Stimulated activated naive CD8-positive, alpha-beta T cell treated with anti-CD3 and anti-CD28 coated beads, Interleukin-15, Interleukin-2, amounts not matched to agents 100 ng/mL and 50 ng/mL, for 24 hours (primary cell): ENCODE results near the gene HIVEP1.

Experiments used
- H3K27ac Mint-ChIP-seq: one replicate; pipeline ENCODE4 v1.8.0; 2021; ENCODE audit warnings: mild to moderate bottlenecking, mixed read lengths
- H3K27me3 Mint-ChIP-seq: one replicate; pipeline ENCODE4 v1.8.0; 2021; ENCODE audit warnings: mixed read lengths
- H3K36me3 Mint-ChIP-seq: one replicate; pipeline ENCODE4 v1.8.0; 2021; ENCODE audit warnings: low read depth, mixed read lengths
- H3K4me1 Mint-ChIP-seq: one replicate; pipeline ENCODE4 v1.8.0; 2021; ENCODE audit warnings: low read depth, mixed read lengths
- H3K4me3 Mint-ChIP-seq: one replicate; pipeline ENCODE4 v1.8.0; 2021; ENCODE audit warnings: mild to moderate bottlenecking, mixed read lengths
- H3K9me3 Mint-ChIP-seq: one replicate; pipeline ENCODE4 v1.8.0; 2021; ENCODE audit warnings: mixed read lengths

Gene HIVEP1

DNA sequence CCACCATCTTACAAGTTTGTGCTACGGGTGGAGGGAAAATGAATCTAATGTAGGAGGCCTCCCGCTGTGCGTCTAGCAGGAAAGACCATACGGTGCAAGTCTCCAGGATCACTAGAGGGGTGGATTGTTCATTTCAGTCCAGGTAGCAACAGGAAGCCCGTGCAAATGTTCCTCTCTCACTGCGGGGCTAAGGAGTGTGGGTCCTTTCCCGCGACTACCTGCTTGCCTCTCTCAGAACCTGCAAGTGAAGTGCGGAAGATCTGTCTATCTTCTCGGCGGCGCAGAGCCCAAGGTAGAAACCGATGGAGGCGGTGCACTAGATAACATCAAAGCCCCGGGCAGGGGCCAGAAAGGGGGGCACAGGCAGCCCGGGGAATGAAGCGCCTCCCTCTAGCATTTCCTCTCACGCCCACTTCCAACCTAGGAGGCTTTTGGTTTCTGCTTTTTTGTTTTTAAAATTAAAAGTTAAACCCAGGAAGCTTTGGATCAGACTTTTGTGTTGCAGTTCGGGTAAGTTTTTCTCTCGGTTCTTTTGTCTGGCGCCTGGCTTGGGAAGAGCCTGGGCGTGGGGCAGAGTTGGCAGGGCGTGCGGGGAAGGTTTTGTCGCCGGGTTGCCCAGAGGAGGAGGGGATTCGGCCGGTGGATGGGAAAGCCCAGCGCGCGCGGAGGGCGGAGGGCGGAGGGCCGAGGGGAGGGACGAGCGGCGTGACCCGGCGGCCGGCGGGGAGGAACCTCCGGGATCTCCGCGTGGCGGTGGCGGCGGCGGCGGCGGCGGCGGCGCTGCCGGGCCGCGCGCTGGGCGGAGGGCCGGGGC lies 3.5 kb upstream of the HIVEP1 start:
- no peaks in the 10 kb centered on the region for H3K9me3 Mint-ChIP-seq
- H3K36me3 Mint-ChIP-seq: peaks cover 4% of the 10 kb centered on the region
- no peaks in the 10 kb centered on the region for H3K27me3 Mint-ChIP-seq
- H3K27ac Mint-ChIP-seq: peak overlapping the region; percentile 95
- H3K4me3 Mint-ChIP-seq: peak overlapping the region; percentile 89
- peaks cover 33% of the 10 kb centered on the region for H3K4me1 Mint-ChIP-seq

DNA sequence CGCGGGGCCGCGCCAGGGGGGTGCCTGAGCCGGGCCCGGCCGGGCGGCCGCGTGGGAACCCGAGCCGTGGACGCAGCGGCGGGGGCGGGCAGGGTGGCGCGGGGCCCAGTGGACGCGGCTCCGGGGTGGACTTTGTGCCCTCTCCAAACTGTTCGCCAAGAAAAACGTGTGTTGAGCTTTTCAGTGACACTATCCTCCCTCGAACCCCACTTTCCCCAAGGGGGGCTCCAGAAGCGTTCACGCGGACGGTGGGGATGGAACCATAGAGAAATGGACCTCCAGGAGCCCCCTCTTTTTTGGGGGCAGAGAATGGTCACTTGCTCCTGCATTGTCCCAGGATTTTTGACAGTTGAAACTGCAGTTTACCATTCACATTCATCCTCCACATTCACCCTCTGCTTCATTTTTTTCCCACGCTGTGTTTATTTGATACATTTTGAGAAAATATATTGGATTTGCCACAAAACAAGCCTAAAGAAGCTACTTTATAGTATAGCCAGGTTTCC lies 2.9 kb upstream of the HIVEP1 start:
- Mint-ChIP-seq H3K27ac (peak overlapping the region; percentile 98), H3K27me3 (no peaks in the 10 kb centered on the region), H3K9me3 (no peaks in the 10 kb centered on the region), H3K4me3 (peak overlapping the region; percentile 92), H3K36me3 (peaks cover 9% of the 10 kb centered on the region), H3K4me1 (peaks cover 40% of the 10 kb centered on the region)

DNA sequence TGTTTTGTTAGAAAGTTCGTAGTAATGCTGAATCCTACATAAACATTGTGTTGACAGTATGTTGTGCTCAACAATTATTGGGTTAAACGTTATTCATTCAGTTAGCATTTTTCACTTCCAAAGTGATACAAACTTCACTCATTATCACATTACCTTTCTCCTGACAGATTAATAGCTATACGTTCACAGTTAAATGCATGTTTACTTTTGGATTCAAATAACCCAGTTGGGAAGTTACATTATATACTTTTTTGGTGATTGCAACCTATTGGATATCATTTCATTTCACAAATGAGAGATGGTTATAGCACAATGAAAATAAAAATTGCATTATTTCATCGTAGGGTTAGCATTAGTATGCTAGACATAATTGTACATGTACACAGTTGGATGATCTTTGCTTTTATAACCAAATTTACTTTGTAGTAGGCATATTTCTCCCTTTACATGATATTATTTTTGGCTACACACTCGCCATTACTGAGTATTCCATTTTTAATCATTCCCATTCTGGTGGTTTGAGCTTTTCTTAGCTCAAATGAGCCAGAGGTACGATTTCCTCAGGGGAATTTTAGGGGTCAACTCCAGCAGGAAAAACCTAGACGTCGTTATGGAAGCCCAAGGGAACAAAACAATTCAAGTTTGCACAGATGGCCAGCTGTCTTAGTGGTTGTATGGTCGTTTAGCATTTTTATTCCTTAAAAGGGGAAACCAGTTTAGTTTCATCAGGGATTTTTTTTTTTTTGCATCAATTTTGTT lies 2.1 kb upstream of the HIVEP1 start:
- H3K9me3 Mint-ChIP-seq: no peaks in the 10 kb centered on the region
- H3K27ac Mint-ChIP-seq: peak overlapping the region; percentile 98
- H3K4me3 Mint-ChIP-seq: peak overlapping the region; percentile 92
- H3K36me3 Mint-ChIP-seq: peaks cover 17% of the 10 kb centered on the region
- H3K27me3 Mint-ChIP-seq: no peaks in the 10 kb centered on the region
- H3K4me1 Mint-ChIP-seq: peaks cover 48% of the 10 kb centered on the region

DNA sequence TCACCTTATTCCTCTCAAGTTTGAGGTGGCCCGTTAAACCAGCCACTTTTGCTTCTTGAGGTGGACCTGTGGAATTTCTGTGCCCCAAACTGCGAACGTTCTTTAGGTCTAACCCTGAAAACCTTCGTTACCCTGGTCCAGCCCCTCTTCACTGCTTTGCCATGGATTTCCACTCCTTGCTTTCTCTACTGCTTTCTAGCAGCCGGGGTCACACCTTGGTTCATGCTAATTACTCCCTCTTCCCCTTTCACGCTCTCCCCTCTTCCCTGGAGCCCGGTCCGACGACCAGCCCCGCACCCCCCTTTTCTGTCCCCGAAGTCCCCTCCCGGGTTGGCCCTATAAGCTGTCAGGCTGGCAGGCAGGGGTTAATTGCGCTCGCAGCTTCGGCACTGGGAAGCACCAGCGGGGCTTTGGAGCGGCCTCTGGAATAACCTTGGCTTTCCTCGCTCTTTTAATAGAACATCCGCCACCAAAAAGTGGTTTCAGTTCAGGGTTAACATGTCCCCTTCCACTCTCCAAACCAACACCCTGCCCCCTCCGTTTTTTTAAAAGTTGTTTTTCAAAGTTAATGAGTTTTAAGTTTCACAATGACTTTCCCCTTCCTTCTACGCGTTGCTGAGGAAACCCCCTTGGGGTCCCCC lies 1.4 kb upstream of the HIVEP1 start:
- Mint-ChIP-seq H3K27ac (peak overlapping the region; percentile 98), H3K9me3 (no peaks in the 10 kb centered on the region), H3K27me3 (no peaks in the 10 kb centered on the region), H3K36me3 (peaks cover 24% of the 10 kb centered on the region), H3K4me1 (peaks cover 55% of the 10 kb centered on the region), H3K4me3 (peak overlapping the region; percentile 92)

DNA sequence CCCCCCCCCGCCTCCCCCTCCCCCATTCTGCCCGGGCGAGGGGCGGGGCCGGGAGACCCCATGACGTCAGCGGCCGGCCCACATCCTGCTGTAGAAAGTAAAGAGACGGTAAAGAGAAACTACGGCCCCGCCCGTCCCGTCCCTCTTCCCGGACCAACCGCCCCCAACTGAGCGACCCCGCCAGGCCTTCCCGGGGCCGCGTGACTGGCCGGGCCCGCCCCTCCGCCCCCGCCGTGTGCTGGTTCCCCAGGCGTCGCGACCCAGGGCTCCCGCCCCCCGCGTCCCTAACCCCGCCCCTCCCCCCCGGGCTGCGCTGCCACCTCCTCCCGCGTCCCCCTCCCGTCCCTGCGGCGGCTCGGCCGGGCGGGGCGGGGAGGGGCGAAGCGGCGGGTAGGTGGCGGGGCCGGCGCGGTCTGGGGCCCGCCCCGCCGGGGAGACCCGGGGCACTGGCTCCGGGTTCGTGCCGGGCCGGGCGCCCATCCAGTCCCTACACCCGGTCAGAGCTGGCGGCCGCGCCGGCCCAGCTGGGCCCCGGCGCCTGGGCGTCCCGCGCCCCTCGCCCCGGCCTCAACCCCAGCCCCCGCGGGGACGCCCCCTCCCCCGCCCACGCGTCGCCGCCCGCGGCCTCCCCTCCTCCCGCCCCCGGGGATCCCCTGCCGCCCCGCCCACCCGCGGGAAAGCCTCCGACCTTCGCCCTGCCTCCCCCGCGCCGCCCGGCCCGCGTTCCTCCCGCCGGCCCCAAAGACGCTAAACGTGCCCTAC lies 655 bp upstream of the HIVEP1 start:
- no peaks in the 10 kb centered on the region for H3K27me3 Mint-ChIP-seq
- peaks cover 62% of the 10 kb centered on the region for H3K4me1 Mint-ChIP-seq
- peak overlapping the region; percentile 92 for H3K4me3 Mint-ChIP-seq
- peak overlapping the region; percentile 98 for H3K27ac Mint-ChIP-seq
- H3K9me3 Mint-ChIP-seq: no peaks in the 10 kb centered on the region
- peaks cover 31% of the 10 kb centered on the region for H3K36me3 Mint-ChIP-seq

DNA sequence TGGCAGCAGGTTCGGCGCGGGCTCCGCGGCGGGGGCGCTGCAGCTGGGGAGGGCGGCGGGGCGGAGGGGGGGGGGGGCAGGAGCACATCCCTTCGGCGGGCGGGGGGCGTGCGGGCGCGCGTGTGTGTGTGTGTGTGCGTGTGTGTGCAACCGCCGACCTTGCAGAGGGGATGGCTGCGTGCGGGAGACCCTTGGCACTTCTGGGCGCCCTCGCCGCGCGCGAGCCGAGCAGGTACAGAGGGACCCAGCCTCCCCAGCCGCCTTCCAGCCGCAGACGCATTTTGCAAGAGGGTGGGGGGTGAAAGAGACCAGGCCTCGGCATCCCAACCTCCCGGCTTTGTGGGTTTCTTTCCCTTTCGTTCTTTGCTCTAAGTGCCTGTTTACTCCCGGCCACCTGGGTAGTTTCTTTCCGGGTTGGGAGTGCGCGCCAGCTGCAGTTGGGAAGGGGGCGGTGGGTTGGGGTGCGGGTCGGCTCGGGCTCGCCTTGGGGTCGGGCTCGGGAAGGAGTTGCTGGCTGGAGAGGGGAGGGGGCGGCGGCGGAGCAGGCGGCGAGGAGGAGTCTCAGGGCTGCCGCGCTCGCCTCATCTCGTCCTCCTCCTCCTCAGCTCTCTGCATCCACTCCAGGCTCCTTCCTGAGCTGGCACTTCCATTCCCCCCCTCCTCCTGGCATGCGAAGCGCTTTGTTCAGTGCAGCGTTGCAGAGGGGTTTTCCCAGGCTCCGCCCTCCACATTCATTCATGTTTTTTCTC lies 620 bp downstream of the HIVEP1 start:
- H3K27me3 Mint-ChIP-seq: no peaks in the 10 kb centered on the region
- H3K9me3 Mint-ChIP-seq: peaks cover 6% of the 10 kb centered on the region
- peak overlapping the region; percentile 94 for H3K4me3 Mint-ChIP-seq
- peaks cover 69% of the 10 kb centered on the region for H3K4me1 Mint-ChIP-seq
- peak overlapping the region; percentile 94 for H3K27ac Mint-ChIP-seq
- H3K36me3 Mint-ChIP-seq: peaks cover 44% of the 10 kb centered on the region

DNA sequence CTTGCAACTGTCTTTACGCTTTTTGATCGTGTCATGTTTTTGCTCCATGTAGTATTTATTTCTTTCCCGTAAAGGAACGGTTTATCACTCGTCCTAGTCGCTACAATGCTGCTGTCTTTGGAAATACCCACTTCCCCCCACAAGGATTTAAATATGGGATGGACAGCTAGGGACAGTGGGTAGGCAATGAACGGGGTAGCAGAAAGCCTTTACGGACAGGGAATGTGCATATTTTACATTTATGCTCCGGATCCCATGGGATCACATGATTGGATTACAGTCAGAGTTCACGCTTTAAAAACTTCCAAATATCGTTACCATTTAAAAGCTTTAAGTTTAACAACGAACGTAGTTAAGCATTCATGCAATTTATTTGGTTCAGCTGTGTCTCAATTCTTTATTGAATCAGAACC lies 1.2 kb downstream of the HIVEP1 start:
- H3K9me3 Mint-ChIP-seq: peaks cover 6% of the 10 kb centered on the region
- H3K4me3 Mint-ChIP-seq: peak overlapping the region; percentile 94
- peaks cover 46% of the 10 kb centered on the region for H3K36me3 Mint-ChIP-seq
- H3K27me3 Mint-ChIP-seq: no peaks in the 10 kb centered on the region
- H3K27ac Mint-ChIP-seq: peak overlapping the region; percentile 94
- H3K4me1 Mint-ChIP-seq: peaks cover 63% of the 10 kb centered on the region

DNA sequence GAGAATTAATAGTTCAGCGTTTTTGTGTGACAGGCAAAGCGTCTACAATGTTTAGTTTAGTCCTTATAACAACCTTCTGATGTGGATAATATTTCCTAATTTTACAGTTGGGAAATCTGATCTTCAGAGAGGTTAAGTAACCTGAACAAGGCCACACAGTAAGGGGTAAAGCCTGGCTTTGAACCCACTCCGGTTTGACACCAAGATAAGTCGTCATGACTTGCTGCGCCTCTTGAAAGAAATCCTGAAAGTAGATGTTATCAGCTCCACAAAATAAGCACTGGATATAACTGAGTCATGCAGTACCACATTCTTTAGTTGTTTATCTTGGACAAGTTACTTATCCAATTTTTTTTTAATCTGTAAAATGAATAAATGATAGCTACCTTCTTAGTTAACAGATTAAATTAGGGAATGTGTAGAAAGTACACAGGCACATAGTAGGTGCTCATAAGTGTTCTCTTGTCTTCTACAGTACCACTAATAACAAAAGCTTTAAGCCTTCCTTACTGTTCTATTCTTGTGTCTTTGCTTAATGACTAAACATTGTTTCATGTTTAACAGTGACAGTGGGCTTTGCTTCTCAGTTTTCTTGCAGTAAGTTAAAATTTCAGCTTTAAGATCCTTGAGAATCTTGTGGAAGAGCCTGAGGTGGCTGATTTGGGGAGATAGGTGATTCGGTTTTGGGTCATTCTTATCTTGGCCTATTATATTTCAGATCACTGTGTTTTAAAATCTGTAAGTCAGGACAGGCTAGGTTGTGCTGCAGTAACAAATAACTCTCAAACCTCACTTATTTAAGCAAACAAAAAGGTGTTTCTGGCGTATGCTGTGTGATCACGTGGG lies 2.1 kb downstream of the HIVEP1 start:
- H3K27me3 Mint-ChIP-seq: no peaks in the 10 kb centered on the region
- peaks cover 6% of the 10 kb centered on the region for H3K9me3 Mint-ChIP-seq
- peak overlapping the region; percentile 40 for H3K27ac Mint-ChIP-seq
- H3K4me3 Mint-ChIP-seq: peak overlapping the region; percentile 94
- H3K4me1 Mint-ChIP-seq: peaks cover 67% of the 10 kb centered on the region
- H3K36me3 Mint-ChIP-seq: peaks cover 54% of the 10 kb centered on the region

DNA sequence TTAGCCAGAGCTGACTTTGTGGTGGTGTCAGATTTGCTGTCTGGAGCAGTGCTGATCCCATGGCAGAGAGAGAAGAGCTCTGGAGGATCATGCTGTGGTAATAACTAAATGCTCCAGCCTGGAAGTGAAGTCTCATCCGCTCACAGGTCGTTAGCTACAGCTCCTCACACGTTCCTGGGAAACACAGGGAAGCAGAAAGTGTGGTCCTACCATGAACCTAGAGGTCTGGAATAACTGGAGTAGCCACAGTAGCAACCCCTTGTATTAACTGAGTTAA lies 2.7 kb downstream of the HIVEP1 start:
- peaks cover 70% of the 10 kb centered on the region for H3K4me1 Mint-ChIP-seq
- no peaks in the 10 kb centered on the region for H3K27me3 Mint-ChIP-seq
- H3K4me3 Mint-ChIP-seq: peak overlapping the region; percentile 9
- no peak overlapping the region for H3K27ac Mint-ChIP-seq
- peaks cover 6% of the 10 kb centered on the region for H3K9me3 Mint-ChIP-seq
- peaks cover 58% of the 10 kb centered on the region for H3K36me3 Mint-ChIP-seq

DNA sequence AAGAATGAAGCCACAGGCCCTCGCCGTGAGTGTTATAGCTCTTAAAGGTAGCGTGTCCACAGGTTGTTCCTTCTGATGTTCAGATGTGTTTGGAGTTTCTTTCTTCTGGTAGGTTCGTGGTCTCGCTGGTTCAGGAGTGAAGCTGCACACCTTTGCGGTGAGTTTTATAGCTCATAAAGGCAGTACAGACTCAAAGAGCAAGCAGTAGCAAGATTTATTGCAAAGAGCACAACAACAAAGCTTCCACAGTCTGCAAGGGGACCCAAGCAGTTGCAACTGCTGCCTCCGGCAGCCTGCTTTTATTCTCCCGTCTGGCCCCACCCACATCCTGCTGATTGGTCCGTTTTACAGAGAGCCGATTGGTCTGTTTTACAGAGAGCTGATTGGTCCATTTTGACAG lies 5.2 kb downstream of the HIVEP1 start:
- H3K4me3 Mint-ChIP-seq: no peak overlapping the region
- peaks cover 73% of the 10 kb centered on the region for H3K4me1 Mint-ChIP-seq
- H3K27ac Mint-ChIP-seq: peak overlapping the region; percentile 9
- H3K27me3 Mint-ChIP-seq: no peaks in the 10 kb centered on the region
- H3K36me3 Mint-ChIP-seq: peaks cover 75% of the 10 kb centered on the region
- peaks cover 6% of the 10 kb centered on the region for H3K9me3 Mint-ChIP-seq

DNA sequence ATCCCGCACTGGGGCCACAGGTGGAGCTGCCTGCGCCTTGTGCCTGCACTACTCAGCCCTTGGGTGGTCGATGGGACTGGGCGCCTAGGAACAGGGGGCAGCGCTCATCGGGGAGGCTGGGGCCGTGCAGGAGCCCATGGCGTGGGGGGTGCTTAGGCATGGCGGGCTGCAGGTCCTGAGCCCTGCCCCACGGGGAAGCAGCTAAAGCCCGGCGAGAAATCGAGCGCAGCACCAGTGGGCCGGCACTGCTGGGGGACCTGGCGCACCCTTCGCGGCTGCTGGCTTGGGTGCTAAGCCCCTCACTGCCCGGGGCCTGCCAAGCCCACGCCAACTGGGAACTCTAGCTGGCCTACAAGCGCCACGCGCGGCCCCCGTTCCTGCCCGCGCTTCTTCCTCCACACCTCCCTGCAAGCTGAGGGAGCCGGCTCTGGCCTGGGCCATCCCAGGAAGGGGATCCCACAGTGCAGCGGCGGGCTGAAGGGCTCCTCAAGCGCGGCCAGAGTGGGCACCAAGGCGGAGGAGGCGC lies 5.8 kb downstream of the HIVEP1 start:
- peaks cover 6% of the 10 kb centered on the region for H3K9me3 Mint-ChIP-seq
- peaks cover 82% of the 10 kb centered on the region for H3K36me3 Mint-ChIP-seq
- H3K27me3 Mint-ChIP-seq: no peaks in the 10 kb centered on the region
- H3K27ac Mint-ChIP-seq: no peak overlapping the region
- no peak overlapping the region for H3K4me3 Mint-ChIP-seq
- peaks cover 73% of the 10 kb centered on the region for H3K4me1 Mint-ChIP-seq

DNA sequence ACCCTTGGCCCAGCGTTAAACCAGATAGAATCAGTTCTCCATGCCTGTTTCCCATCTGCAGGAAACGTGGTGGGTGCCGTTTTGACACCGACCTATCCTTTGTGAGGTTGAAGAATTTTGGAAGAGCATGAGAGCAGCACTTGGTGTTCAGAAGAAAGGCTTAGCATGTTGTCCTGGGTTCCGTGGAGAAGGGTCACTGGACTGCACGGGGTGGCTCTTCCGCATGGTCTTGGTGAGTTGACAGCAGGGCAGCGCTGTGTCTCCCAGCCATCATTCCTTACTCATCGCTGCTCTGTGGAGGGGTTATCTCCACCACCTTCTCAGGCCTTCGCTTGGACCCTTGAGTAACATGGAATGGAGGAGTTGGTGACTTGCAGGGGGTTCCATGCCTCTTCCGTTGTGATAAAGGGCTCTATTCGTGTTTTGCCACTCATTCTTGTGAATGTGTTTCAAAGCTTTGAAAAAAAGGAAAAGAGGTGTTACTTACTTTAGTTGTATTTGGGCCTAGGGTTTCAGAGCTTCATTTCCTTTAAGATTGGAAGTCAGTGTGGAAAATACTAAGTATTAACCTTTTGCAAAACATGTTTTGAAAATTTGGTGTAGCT lies 8.2 kb downstream of the HIVEP1 start:
- H3K36me3 Mint-ChIP-seq: peaks cover 76% of the 10 kb centered on the region
- no peak overlapping the region for H3K4me3 Mint-ChIP-seq

DNA sequence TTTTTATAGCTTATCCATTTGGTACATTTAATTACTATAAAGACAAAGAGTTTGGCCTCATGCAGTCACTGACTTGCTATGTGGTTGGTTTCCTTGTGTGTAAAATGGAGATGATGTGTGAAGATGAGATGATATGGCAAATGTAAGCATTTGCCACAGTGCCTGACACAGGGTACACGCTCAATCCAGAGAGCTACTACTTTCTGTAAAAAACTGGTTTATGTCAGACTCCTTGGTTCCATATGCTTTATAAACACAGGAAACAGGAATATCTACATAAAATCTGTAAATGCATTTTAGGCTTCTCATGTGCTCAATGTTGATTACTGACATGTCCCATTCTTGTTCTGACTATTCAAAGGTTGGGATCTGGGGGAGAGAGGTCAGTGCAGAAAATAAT lies 10.4 kb downstream of the HIVEP1 start:
- H3K27ac Mint-ChIP-seq: no peak overlapping the region
- peaks cover 61% of the 10 kb centered on the region for H3K4me1 Mint-ChIP-seq
- H3K36me3 Mint-ChIP-seq: peaks cover 73% of the 10 kb centered on the region
- H3K9me3 Mint-ChIP-seq: peaks cover 5% of the 10 kb centered on the region
- no peak overlapping the region for H3K4me3 Mint-ChIP-seq
- no peaks in the 10 kb centered on the region for H3K27me3 Mint-ChIP-seq

More for the DNA sequence above, 8.2 kb downstream of the HIVEP1 start:
- H3K9me3 Mint-ChIP-seq: peaks cover 6% of the 10 kb centered on the region
- H3K4me1 Mint-ChIP-seq: peaks cover 64% of the 10 kb centered on the region
- no peaks in the 10 kb centered on the region for H3K27me3 Mint-ChIP-seq
- H3K27ac Mint-ChIP-seq: peak overlapping the region; percentile 18
